ENCODE data around the gene CHD5. TPM values are rescaled to one million over a fixed set of nuclear protein-coding genes. Genes with fewer than 3 reads are reported as not detected.

CHD5 gene
- total RNA-seq, 1 experiment from 2014 or later: 6.1 TPM

DNA sequence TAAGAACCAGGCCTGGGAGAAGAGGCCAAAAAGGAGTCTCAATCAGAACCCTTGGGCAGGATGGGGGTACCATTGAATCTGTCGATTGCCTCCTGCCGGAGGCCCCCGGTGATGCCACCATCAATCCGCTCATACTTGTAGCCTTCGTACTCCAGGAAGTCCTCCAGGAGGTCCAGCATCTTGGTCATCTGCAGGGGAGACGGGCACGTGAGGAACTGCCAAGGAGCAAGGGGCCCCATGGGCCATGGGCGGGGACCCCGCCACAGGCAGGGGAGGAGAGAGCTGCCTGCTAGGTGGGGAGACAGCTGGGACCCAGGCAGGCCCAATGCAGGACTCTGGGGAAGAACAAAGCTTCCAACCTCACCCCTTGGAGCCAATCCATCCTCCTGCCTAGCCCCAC lies 48.6 kb downstream of the CHD5 start:
- ChIA-PET CTCF (no interaction called here), POLR2A (no interaction called here), RAD21 (ENCODE audit: low non-redundant PET in 1 of 2, low total read pairs in 2 of 2, uncharacterized antibody in 2 of 2, unreplicated experiment in 2 of 2) (no interaction called here)
- DNase-seq (ENCODE audit: low read depth, low spot score) (no peak), ATAC-seq (no peak)
- no peaks in the 10 kb centered on the region for H3K36me3 ChIP-seq (ENCODE audit: control insufficient read depth in 1 of 2, insufficient read depth in 2 of 2, low read length in 2 of 2)
- peaks cover 0 to 8% of the 10 kb centered on the region in 2 experiments; a peak in 2 of 4 replicates for H3K9me3 ChIP-seq (ENCODE audit: control insufficient read depth in 1 of 2, insufficient read depth in 1 of 2, low read depth in 1 of 2, low read length in 2 of 2)
- H3K9ac ChIP-seq (ENCODE audit: low read length): no peak overlapping the region
- no peak overlapping the region for H3K4me3 ChIP-seq (replicated peaks in 1 of 2; ENCODE audit: low read depth in 1 of 2, low read length in 2 of 2)
- no peaks in the 10 kb centered on the region for H4K20me1 ChIP-seq (ENCODE audit: insufficient read depth)
- BruUV-seq (replicated peaks): no TSS peak
- H3K27ac ChIP-seq (ENCODE audit: low read depth, low read length): no peak overlapping the region
- intact Hi-C loops (cut with micrococcal nuclease): no loop called here
- no peak overlapping the region for H3K4me2 ChIP-seq (ENCODE audit: low read length)
- no peak overlapping the region for H2AFZ ChIP-seq (ENCODE audit: low read depth, low read length, poor library complexity, severe bottlenecking)
- no peaks in the 10 kb centered on the region for H3K27me3 ChIP-seq (ENCODE audit: insufficient read depth, low read length)
- no peaks in the 10 kb centered on the region for H3K9me2 ChIP-seq (ENCODE audit: insufficient read depth)
- H3K4me1 ChIP-seq (ENCODE audit: control insufficient read depth in 1 of 2, insufficient read depth in 2 of 2, low read length in 2 of 2): peaks cover 8 to 15% of the 10 kb centered on the region in 2 experiments; a peak in 3 of 4 replicates
- TF ChIP-seq CBX3 (IDR thresholded peaks at IDR 0.05; ENCODE audit: low read depth) (no peak), POLR2A (IDR thresholded peaks at IDR 0.05; ENCODE audit: borderline replicate concordance, extremely low read depth, insufficient read depth, insufficient read length) (no peak), ZNF274 (IDR thresholded peaks at IDR 0.05; ENCODE audit: low read depth, low read length) (no peak), ZFX (IDR thresholded peaks at IDR 0.05) (no peak), YY1 (IDR thresholded peaks at IDR 0.05; ENCODE audit: extremely low read depth, insufficient replicate concordance, low read depth, low read length) (no peak), EZH2 (IDR thresholded peaks at IDR 0.05) (no peak), SIN3A (IDR thresholded peaks at IDR 0.05; ENCODE audit: low read depth) (no peak), POLR2AphosphoS5 (IDR thresholded peaks at IDR 0.05; ENCODE audit: low read depth, low read length) (no peak)
- TF ChIP-seq, protein P1, sequence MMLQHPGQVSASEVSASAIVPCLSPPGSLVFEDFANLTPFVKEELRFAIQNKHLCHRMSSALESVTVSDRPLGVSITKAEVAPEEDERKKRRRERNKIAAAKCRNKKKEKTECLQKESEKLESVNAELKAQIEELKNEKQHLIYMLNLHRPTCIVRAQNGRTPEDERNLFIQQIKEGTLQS (IDR thresholded peaks at IDR 0.05): no peak
- H3K79me2 ChIP-seq (ENCODE audit: insufficient read depth, low read length): no peaks in the 10 kb centered on the region

DNA sequence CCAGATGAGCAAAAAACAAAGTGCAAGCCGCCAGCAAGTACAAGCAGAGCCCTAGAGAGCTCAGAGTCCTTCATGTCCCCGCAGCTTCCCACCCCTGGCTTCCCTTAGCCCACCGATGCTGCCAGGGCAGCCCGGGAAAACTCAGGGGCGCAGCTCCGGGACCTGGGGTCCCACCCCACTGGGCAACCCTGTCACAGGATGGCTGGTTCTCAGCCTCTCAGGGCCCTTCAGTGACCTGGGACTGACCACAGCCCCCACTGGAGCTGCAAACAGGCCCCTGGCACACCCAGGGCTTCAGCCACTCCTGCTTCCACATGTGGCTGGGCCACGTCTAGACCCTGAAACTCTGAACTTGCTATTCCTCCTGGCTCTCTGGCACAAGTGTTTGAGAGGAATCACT lies 49.5 kb downstream of the CHD5 start:
- ATAC-seq (no peak), DNase-seq (ENCODE audit: low read depth, low spot score) (no peak)
- CTCF ChIA-PET: no interaction called here
- Histone ChIP-seq H2AFZ (ENCODE audit: low read depth, low read length, poor library complexity, severe bottlenecking) (no peak overlapping the region), H3K9me2 (ENCODE audit: insufficient read depth) (no peaks in the 10 kb centered on the region), H3K27ac (ENCODE audit: low read depth, low read length) (no peak overlapping the region), H3K9me3 (ENCODE audit: control insufficient read depth in 1 of 2, insufficient read depth in 1 of 2, low read depth in 1 of 2, low read length in 2 of 2) (peaks cover 0 to 8% of the 10 kb centered on the region in 2 experiments; a peak in 2 of 4 replicates), H3K4me1 (ENCODE audit: control insufficient read depth in 1 of 2, insufficient read depth in 2 of 2, low read length in 2 of 2) (peaks cover 8 to 15% of the 10 kb centered on the region in 2 experiments; a peak in 3 of 4 replicates), H3K9ac (ENCODE audit: low read length) (no peak overlapping the region), H4K20me1 (ENCODE audit: insufficient read depth) (no peaks in the 10 kb centered on the region), H3K4me2 (ENCODE audit: low read length) (no peak overlapping the region), H3K79me2 (ENCODE audit: insufficient read depth, low read length) (no peaks in the 10 kb centered on the region), H3K36me3 (ENCODE audit: control insufficient read depth in 1 of 2, insufficient read depth in 2 of 2, low read length in 2 of 2) (no peaks in the 10 kb centered on the region), H3K27me3 (ENCODE audit: insufficient read depth, low read length) (no peaks in the 10 kb centered on the region), H3K4me3 (replicated peaks in 1 of 2; ENCODE audit: low read depth in 1 of 2, low read length in 2 of 2) (no peak overlapping the region)
- intact Hi-C loops (cut with micrococcal nuclease): no loop called here
- RAD21 ChIA-PET (ENCODE audit: low non-redundant PET in 1 of 2, low total read pairs in 2 of 2, uncharacterized antibody in 2 of 2, unreplicated experiment in 2 of 2): no interaction called here
- POLR2A ChIA-PET: no interaction called here
- BruUV-seq (replicated peaks): no TSS peak
- TF ChIP-seq ZFX (IDR thresholded peaks at IDR 0.05) (no peak), TCF7L2 (IDR thresholded peaks at IDR 0.05; ENCODE audit: borderline replicate concordance, extremely low read depth, insufficient read depth, insufficient read length) (no peak), POLR2A (IDR thresholded peaks at IDR 0.05; ENCODE audit: borderline replicate concordance, extremely low read depth, insufficient read depth, insufficient read length) (no peak), ELF1 (IDR thresholded peaks at IDR 0.05; ENCODE audit: borderline replicate concordance, low read depth) (no peak), ZNF274 (IDR thresholded peaks at IDR 0.05; ENCODE audit: low read depth, low read length) (no peak), CEBPB (IDR thresholded peaks at IDR 0.05; ENCODE audit: low read depth) (no peak), YY1 (IDR thresholded peaks at IDR 0.05; ENCODE audit: extremely low read depth, insufficient replicate concordance, low read depth, low read length) (no peak), CBX3 (IDR thresholded peaks at IDR 0.05; ENCODE audit: low read depth) (no peak)
- TF ChIP-seq, protein P2, sequence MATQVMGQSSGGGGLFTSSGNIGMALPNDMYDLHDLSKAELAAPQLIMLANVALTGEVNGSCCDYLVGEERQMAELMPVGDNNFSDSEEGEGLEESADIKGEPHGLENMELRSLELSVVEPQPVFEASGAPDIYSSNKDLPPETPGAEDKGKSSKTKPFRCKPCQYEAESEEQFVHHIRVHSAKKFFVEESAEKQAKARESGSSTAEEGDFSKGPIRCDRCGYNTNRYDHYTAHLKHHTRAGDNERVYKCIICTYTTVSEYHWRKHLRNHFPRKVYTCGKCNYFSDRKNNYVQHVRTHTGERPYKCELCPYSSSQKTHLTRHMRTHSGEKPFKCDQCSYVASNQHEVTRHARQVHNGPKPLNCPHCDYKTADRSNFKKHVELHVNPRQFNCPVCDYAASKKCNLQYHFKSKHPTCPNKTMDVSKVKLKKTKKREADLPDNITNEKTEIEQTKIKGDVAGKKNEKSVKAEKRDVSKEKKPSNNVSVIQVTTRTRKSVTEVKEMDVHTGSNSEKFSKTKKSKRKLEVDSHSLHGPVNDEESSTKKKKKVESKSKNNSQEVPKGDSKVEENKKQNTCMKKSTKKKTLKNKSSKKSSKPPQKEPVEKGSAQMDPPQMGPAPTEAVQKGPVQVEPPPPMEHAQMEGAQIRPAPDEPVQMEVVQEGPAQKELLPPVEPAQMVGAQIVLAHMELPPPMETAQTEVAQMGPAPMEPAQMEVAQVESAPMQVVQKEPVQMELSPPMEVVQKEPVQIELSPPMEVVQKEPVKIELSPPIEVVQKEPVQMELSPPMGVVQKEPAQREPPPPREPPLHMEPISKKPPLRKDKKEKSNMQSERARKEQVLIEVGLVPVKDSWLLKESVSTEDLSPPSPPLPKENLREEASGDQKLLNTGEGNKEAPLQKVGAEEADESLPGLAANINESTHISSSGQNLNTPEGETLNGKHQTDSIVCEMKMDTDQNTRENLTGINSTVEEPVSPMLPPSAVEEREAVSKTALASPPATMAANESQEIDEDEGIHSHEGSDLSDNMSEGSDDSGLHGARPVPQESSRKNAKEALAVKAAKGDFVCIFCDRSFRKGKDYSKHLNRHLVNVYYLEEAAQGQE (IDR thresholded peaks at IDR 0.05; ENCODE audit: low read depth): no peak
- TF ChIP-seq, protein P3, sequence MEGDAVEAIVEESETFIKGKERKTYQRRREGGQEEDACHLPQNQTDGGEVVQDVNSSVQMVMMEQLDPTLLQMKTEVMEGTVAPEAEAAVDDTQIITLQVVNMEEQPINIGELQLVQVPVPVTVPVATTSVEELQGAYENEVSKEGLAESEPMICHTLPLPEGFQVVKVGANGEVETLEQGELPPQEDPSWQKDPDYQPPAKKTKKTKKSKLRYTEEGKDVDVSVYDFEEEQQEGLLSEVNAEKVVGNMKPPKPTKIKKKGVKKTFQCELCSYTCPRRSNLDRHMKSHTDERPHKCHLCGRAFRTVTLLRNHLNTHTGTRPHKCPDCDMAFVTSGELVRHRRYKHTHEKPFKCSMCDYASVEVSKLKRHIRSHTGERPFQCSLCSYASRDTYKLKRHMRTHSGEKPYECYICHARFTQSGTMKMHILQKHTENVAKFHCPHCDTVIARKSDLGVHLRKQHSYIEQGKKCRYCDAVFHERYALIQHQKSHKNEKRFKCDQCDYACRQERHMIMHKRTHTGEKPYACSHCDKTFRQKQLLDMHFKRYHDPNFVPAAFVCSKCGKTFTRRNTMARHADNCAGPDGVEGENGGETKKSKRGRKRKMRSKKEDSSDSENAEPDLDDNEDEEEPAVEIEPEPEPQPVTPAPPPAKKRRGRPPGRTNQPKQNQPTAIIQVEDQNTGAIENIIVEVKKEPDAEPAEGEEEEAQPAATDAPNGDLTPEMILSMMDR (IDR thresholded peaks at IDR 0.05 in 2 of 3, conservative IDR thresholded peaks at IDR 0.05 in 1 of 3; ENCODE audit: borderline replicate concordance in 1 of 3, insufficient read depth in 1 of 3, low read depth in 2 of 3, low read length in 2 of 3): no peak
- TF ChIP-seq, protein P4, sequence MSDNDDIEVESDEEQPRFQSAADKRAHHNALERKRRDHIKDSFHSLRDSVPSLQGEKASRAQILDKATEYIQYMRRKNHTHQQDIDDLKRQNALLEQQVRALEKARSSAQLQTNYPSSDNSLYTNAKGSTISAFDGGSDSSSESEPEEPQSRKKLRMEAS (IDR thresholded peaks at IDR 0.05): no peak
